ENCODE data around the gene CFAP141.
A peak's percentile ranks its signal among the peaks of the same experiment; 100 is the strongest.

Gene CFAP141

DNA sequence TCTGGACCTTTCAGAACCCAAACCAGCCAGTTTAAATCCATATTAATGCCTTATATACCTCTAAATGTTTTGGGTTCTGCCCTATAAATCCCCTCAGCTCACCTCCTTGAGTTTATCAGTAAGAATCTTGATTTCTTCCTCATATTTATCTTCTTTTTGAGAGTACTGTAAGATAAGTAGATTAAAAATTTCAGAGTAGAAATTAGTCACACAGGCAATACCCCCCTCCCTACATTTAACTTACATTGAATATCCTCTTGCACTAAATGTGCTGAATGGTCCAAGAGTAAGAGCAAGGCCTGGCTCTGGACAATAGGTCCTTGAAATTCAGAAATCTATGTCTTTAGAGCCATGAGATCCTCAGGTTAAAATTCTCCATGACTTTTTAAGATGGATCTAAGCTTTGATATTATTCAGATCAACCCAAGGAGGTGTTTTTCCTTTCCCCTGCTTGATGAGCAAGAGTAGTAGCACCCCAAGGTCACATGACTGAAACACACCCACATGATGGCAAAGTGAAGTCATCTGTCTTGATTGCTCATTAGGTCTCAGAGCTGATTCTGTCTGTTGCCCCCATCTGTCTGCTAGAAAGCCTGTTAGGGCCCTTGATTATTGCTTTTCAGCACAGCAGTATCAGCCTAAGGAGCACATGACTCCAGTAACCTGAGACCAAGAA lies 35.4 kb downstream of the CFAP141 start:
- peak; percentile 84 for DNase-seq

DNA sequence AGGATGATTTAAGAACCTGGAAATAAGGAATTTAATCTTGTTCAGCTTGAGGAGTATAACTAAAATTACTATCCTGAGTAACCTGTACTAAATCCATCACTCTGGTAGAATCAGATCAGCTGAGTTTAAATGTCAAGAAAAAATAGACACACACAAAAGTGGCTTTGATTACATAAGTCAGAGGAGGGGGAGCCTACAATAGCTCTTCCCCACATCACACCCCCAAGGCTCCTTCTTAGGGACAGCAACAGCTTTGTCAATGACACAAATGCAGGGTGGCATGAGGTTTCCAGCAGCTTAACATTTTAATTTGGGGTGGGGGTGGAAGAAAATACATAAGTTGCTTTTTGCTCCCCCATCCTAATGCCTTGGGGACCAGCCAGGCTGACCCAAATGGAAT lies 38.7 kb downstream of the CFAP141 start:
- DNase-seq = no peak

DNA sequence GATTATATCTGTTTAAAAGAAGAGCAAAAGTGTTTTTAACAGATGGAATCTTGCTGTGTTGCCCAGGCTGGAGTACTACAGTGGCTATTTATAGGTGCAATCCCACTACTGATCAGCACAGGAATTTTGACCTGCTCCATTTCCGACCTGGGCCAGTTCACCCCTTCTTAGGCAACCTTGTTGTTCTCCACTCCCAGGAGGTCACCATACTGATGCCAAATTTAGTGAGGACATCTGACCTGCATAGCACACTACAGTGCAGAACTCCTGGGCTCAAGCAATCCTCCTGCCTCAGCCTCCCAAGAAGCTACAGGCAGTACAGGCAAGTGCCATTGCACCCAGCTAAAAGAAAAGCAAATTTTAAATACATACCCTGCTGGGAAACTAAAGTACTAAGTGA lies 39.9 kb downstream of the CFAP141 start:
- no peak for DNase-seq

DNA sequence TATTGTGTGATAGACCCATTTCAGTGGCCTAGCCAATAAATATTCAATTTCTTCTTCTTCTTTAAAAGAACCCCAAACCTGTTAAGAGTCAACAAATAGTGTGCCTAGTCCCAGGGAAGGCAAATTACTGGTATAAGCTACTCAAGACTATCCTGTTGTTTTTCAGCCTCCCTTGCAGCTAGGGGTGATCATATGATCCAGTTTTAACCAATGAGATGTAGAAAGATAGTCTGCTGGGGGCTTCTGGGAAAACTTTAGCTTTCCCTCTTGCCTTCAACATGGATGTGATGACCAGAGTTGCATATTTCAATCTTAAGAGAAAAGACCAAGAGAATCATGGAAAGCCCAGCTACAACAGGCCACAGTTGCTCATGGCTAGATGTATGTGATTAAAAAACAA lies 46.6 kb downstream of the CFAP141 start:
- DNase-seq = no peak

DNA sequence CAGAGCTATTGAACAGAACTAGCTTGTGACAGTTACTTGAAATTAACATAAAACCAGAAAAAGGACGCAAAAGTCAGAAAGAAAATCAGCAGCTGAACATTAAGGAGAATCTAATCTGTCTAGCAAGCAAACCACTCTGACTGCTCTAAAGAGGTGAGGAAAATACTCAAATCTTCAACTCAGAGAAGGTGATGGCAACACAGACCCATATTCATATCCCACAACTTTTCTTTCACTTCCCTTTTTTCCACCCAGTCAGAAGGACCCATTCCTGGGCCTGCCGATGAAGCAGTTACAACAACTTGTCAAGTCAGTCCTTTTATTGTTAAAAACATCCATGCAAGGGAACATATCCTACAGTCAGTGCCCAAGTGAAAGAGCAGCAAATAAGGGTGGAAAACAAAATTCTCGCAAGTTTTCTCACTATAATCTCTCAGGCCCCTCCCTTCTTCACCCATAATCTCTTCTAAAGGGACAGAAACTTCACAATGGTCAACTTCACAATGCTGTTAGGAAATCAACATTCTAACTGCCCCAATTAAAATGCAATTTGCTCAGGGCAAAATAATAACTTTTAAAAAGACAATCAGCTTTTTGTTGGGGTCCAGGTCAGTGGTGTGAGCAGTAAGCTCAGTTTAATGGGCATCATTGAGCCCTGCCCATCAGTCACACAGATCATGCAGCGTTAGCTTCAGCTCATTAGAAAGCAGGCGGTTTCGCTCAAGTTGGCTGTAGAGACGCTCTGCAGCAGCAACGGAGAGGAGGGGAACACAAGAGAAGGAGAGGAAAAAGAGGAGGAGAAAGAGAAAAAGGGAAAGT lies 47.6 kb downstream of the CFAP141 start:
- DNase-seq = no peak

DNA sequence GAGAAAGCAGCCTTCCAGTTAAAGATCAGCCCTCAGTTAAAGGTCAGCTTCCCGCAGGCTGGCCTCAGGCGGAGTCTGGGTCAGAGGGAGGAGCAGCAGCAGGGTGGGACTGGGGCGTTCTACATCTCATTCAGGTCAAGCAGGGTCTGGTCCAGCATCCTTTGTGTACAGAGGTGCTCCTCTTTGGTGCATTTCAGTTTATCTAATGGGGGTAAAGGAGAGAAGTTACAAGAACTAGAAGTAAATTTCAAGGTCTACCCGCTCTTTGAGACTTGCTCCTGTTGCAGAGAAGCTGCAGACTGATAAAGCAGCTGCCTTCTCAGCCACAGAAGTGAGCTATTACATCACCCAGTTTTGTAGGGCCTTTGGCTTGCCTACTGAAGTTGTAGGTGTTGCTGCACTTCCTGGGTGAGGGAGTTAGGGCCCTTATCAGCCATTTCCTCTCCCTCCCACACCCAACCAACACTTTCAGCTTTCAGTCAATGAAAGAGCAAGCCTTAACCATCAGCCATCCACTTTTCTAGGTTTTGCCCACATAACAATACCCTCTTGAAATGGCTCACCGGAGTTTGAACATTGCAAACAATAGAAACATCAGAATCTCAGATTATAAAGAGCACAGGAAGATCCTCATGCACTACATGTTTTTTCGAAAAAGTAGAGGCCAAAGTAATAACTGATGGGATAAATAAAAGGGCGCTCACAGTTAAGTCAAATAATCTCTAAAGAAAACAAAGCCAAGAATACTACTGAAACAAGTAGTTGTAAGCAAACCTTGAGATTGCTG lies 48.4 kb downstream of the CFAP141 start:
- DNase-seq = no peak

DNA sequence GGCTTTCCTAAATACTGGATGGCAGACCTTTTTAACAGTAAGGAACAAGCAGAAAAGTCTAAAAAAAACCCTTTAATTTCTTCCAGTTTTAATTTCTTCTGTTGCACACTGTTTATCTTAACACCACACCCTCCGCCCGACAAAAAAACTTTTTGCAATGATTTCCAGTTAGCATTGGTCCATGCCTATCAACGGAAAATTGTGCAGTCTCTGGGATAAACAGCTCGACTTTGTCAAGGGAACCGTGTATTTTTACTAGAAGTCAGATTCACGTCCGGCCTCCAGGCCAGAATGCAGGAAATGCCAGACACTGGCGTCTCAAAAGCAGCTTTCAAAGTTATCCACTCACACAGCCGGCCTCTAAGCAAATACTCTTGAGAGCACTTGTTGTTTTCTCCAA lies 50.9 kb downstream of the CFAP141 start:
- no peak for DNase-seq

DNA sequence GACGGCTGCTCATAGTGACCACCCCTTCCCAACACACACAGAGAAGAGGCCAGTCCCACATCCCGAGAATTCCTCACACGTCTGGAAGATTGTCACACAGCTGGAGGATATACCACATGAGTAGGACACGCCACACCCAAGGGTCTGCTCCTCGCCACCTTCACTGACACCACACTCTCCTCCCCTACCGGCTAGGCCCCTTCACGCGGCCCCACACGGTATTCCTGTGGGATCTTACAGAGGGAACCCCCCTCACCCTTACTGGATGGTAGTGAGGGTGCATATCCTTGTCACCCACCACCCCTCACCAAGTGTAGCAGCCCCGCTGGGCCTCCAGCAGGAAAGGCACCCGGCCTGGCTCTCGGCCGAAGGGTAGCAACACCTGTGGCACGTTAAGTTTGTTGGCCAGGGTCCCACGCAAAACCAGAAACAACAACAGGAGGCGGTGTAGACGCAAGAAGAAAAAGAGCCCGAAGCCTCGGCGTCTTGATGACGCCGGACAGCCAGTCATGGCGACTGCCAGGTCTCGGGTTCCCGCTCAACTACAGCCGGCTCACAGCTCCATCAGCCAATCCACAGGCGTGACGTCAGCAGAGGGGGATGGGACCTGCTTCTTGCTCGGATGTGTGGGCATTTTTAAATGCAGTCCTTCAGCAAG lies 51.5 kb downstream of the CFAP141 start, which contains the start of gene NUP210L:
TSS of gene NUP210L (minus strand) at position 540 of the 658 bp plus-strand sequence.
- DNase-seq = peak; percentile 57

DNA sequence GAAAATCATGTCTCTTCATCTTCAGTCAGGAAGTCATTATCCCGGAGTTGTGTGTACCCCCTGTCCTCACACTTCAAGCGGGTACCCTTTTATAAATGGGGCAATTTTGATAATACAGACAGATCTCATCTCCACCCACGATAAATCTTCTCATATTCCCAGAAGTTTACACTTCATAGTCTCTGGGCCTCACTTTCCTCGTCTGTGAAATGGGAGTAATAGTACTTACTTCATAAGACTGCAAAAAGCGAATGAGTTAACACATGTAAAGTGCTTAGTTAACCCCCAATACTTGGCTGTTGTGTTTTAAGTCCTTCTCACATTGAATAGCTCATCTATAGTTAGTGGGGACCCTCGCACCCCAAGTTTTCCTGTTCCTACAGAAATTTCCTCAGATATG lies 52.1 kb downstream of the CFAP141 start:
- no peak for DNase-seq

DNA sequence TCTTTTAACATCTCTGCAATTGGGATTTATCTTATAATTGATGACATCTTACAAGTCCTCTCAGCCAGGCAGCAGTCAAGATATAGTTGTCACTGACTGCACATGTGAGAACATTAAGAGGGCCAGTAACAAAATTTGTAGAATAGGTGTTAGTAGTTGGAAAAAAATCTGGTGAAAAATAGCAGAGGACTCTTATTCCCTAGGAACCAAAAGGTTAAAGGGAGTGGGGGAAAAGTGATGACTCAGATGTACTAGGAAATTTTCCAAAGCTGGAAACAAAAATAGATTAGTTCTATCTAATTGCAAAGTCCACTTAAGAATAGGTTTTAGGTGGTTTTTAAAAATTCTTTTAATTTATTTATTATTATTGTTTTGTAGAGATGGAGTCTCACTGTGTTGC lies 54.8 kb downstream of the CFAP141 start:
- no peak for DNase-seq

Data from NCI-H82 (cell line).